Epidermal melanocyte (primary cell): ENCODE measurements around the gene RNASE7.
A peak's percentile ranks its signal among the peaks of the same experiment; 100 is the strongest.

ENCODE experiments used
- DNase-seq: peaks from one replicate; pipeline ENCODE4 v3.0.0; 2011; ENCODE audit warnings: low spot score; ENCODE audit not compliant: insufficient read length

The RNASE7 gene

GRCh38 chr14:21043387-21043973, 1.3 kb downstream of the RNASE7 start:
- no peak for DNase-seq

GRCh38 chr14:21043974-21044618, 1.9 kb downstream of the RNASE7 start:
- DNase-seq: no peak

- DNase-seq: no peak
These were observed 5.2 kb downstream of the RNASE7 start for GRCh38 chr14:21047378-21047781.

GRCh38 chr14:21048638-21049037, 6.5 kb downstream of the RNASE7 start:
- DNase-seq: no peak

- no peak for DNase-seq
These were observed 7.1 kb downstream of the RNASE7 start for GRCh38 chr14:21049271-21049673.

- no peak for DNase-seq
These were observed 8.4 kb downstream of the RNASE7 start for GRCh38 chr14:21050597-21050996.

GRCh38 chr14:21053184-21054122, 11.3 kb downstream of the RNASE7 start:
- no peak for DNase-seq

GRCh38 chr14:21054123-21054767, 12.1 kb downstream of the RNASE7 start:
- DNase-seq: no peak

GRCh38 chr14:21054768-21055145, 12.6 kb downstream of the RNASE7 start:
- DNase-seq: no peak

GRCh38 chr14:21055432-21056117, 13.4 kb downstream of the RNASE7 start:
- no peak for DNase-seq

- DNase-seq: no peak
These were observed 14.5 kb downstream of the RNASE7 start for GRCh38 chr14:21056520-21057163.

GRCh38 chr14:21057803-21058675, 15.9 kb downstream of the RNASE7 start, which contains the start of gene RNASE8:
Gene RNASE8 (plus strand): TSS chr14:21057822. CDS start chr14:21057893, 71 bp downstream.
- DNase-seq: no peak

GRCh38 chr14:21058903-21059302, 16.7 kb downstream of the RNASE7 start:
- DNase-seq: no peak

- peak; percentile 59 for DNase-seq
These were observed 17.9 kb downstream of the RNASE7 start for GRCh38 chr14:21059842-21060613.

- DNase-seq: no peak
These were observed 18.6 kb downstream of the RNASE7 start for GRCh38 chr14:21060614-21061346.

- DNase-seq: no peak
These were observed 19.1 kb downstream of the RNASE7 start for GRCh38 chr14:21061347-21061668.

GRCh38 chr14:21063479-21063878, 21.3 kb downstream of the RNASE7 start:
- no peak for DNase-seq

GRCh38 chr14:21066882-21067502, 24.8 kb downstream of the RNASE7 start:
- DNase-seq: no peak
